ENCODE results near the gene PRSS50.

PRSS50 gene

DNA sequence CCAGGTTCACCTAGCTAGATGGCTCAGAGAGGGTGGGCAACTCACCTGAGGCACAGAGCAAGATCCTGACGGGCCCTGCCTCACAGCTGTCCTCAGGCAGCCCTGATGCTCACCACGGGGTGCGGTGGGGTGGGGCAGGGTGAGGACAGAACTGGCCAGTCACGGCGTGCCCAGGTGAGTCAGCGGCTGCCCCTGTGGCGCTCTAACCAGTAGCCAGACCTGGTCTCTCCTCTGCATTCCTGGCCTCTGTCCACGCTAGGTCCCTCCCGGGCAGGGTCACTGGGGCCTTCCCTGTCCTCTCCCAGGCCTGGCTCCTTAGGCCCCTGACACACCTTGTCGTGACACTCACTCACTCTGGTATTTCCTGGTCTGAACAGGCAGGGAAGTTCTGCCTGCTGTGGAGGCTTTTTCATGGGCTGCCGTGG is 25.1 kb downstream of the PRSS50 start:
- no peak for DNase-seq (ENCODE audit: low read depth, low spot score)

DNA sequence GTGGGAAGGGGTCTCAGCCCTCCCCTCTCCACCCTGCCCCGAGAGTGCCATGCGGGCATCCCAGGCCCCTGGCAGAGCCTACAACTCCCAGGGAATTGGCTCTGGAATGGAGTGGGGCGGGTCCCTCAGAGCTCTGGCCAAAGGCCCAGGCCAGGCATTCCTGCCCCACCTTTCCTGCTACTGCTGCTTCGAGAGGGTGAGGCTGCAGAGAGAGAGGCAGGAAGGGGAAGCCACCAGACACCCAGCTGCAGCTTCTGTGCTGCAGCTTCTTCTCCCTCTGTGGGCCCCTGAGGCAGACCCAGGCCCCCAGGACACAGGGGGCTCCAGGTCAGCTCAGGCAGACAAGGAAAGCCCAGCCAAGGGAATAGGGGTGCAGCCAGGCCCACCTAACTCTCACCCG is 26.9 kb downstream of the PRSS50 start:
- DNase-seq (ENCODE audit: low read depth, low spot score) = no peak

DNA sequence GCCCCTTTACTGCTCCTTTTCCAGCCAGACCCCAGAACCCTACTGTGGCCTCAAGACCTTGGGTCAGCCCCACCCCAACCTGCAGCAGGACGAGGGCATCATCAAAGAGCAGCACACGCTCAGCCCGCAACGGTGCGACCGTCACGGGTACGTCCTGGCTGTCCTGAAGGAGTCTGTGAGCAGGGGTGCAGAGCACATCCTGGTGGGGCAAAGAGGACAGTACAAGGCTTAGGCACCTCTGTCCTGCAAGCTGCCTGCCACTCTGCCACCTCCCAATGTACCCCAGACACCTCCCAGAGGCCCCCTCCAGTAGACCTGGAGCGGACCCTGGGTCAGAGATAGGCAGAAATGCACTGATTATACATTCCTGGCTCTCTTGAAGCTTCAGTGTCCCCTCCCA is 32.2 kb downstream of the PRSS50 start:
- no peak for DNase-seq (ENCODE audit: low read depth, low spot score)

DNA sequence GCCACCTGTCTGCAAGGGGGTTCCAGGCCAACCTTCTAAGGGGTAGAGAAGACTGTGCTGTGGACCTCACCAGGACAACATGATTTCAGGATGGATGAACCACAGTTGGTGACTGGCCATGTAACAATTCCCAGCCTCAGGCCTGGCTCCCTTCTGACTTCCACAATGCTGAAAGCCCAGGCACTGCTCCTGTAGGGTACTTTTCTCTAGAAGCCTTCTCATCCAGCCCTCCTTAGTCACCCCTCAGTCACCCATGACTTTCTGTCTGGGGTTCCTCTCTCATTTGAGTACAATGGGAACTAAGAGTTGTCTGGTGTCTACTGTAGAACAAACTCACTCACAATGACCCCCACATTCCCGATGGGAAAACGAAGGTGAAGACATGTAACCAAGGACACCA is 32.8 kb downstream of the PRSS50 start:
- no peak for DNase-seq (ENCODE audit: low read depth, low spot score)

DNA sequence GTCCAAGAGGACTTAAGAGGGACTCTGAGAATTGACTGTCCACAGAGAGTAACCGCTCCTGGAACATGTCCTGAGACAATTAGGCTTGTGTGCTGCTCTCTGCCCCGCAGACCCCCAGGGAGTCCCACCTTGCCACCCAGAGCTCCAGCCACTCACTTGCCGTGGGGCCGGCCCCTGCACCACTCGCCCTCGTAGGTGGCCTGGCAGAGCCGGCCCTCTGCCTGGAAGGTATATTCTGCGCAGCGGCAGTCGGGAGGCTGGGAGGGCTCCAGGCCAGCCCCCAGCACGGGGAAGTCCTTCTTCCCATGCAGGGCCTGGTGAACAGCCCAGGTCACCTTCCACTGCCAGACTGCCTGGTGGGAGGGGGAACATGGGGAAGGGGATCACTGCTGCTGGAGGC is 34.7 kb downstream of the PRSS50 start:
- no peak for DNase-seq (ENCODE audit: low read depth, low spot score)

DNA sequence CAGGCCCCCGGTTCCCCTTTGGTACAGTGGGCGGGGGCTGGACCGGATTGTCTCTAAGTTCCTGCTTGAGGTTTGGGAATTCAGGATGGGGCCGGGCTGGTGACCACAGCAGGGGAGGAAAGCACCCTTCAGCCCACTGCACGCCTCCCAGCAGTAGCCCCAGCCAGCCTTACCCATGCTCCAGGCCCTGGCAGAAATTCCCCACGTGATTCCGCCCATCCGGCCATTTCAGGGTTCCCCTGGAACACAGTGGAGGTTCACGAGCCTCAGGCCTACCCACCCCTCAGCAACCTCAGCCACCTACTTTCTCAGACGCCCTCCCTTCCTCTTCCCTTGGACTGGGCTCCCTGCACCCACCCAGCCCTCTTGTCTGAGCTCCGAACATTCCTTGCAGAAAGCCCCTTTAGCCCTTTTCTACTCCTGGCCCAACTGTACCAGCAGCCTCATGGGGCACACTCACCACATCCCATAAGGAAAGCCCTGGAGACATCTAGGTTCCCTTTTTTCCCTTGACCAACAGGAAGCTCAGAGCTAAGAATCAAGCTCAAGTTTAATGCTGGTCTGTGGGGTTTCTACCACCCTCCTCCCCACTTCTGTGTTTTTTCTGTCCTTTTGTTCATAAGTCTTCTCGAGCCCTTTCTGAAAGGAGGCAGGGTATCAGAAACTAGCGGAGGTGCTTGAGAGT is 35.7 kb downstream of the PRSS50 start:
- DNase-seq (ENCODE audit: low read depth, low spot score) = no peak

DNA sequence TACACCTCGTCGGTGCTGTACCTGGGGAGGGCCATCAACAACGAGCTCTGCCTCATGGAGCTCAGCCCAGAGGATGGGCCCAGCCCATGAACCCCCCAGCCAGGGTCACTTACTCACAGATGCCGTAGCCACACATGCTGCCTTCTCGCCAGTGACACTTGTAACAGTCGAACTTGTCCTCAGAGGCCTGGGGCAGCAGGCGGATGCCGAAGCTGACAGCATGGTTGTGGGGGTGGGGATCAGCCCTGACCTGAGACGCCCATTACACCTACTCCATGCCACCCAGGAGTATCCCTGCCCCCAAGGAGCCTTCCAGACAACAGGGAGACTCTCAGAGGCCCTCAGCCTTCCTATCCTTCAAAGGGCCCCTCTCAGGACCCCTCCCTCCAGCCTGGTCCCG is 36.3 kb downstream of the PRSS50 start:
- no peak for DNase-seq (ENCODE audit: low read depth, low spot score)

DNA sequence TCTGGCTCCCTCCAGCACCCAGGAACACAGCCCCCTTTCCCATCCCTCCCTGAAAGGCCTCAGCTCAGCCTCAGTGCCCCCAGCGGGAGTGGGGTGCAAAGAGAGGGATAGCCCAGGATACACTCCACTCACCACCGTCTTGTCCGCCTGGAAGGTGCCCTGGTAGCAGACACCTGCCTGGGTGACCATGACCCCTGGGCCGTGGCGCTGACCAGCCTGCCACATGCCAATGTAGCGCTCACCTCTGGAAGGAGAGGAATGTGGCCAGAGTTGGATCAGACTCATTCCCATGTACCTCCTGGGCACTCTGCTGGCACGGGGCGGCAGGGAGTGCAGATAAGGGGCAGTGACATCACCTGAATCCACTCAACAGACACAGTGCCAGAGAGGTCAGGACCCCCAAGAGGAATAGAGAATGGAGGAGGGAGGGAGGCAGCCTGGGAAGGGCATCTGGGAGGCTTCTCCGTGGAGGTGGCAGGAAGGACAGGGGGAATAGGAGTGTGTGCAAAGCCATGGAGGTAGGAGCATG is 37.3 kb downstream of the PRSS50 start:
- no peak for DNase-seq (ENCODE audit: low read depth, low spot score)

DNA sequence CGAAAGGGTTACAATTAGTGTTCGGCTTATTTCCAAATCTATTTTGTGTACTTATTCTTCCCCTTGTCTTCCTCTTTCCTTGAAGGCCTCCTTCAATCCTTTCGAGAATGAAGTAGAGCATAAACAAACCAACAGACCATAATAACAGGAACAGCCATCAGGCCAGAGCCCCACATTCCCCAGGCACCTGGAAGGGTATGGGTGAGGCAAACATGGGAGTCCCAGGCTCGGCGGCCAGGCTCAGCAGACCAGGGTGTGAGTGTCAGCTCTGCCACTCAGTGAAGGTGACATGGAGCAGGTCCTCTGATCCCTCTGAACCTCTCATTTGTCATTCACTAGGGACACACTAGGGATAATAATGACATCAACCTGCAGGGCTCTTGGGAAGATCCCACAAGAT is 38.0 kb downstream of the PRSS50 start:
- no peak for DNase-seq (ENCODE audit: low read depth, low spot score)

DNA sequence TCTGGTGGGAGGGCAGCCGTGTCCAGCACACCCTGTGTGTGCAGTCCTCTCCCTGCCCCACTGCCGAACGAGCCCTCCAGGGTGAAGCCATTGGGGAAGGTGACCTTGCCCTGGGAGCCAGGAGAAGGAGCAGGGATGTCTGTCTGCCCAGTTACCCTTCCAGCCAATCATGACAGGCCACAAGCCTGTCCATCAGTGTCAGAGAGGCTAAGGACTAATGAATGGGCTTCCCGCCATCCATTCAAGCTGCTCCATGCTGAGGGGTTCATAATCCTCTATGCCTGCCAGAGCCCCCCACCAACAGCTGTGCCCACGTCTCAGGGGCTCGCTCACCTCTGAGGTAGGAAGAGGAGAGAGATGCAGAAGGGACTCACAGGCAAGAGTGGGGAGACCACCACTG is 39.4 kb downstream of the PRSS50 start:
- DNase-seq (ENCODE audit: low read depth, low spot score) = no peak

DNA sequence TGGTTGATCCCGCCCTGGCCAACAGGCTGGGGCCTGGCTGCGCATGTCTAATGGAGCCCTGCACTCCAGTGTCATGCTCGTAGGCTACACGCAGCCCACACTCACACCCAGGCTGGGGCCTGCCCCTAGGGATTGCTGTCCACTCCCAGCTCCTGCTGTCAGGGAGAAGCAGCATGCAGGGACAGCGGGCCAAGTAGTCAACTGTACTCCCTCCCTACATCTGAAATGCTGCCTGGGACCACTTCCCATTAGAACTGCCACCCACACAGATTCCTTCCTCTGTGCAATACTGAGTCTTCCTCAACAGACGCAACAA is 40.3 kb downstream of the PRSS50 start:
- no peak for DNase-seq (ENCODE audit: low read depth, low spot score)

DNA sequence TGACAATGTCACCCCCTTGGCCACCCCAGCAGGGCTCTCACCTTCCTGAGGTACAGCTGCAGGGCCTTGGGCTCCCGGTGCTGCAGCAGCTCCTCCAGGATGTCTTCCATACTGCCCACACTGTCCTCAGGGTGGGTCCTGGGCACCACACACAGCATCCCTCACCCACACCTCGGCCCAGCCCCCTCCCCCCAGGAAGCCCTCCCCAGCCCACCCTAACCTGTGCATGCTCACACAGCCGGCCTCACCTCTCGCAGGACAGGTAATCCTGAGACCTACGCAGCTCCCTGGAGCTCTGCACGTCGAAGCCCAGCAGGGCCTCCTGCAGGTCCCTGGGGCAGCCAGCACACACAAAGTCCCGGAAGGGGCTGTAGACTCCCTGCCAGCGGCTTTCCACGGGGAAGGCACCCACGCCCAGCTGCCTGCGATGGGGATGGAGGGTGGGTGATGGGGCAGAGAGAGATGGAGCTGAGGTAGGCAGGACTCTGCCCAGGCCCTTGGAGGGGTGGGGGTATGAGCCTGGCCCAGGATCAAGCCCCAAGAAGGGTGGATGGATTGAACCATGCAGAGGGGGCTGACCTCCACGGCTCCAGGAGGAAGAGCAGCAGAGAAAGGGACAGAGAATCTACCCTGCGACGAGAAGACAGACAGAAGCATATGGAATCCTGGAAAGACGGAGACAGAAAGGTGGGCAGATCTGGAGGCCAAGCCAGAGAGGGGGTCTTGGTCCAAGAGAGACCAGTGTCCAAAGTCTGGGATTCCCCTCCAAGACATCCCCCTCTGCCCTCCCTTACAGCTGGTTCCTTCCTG is 40.9 kb downstream of the PRSS50 start:
- DNase-seq (ENCODE audit: low read depth, low spot score) = no peak

DNA sequence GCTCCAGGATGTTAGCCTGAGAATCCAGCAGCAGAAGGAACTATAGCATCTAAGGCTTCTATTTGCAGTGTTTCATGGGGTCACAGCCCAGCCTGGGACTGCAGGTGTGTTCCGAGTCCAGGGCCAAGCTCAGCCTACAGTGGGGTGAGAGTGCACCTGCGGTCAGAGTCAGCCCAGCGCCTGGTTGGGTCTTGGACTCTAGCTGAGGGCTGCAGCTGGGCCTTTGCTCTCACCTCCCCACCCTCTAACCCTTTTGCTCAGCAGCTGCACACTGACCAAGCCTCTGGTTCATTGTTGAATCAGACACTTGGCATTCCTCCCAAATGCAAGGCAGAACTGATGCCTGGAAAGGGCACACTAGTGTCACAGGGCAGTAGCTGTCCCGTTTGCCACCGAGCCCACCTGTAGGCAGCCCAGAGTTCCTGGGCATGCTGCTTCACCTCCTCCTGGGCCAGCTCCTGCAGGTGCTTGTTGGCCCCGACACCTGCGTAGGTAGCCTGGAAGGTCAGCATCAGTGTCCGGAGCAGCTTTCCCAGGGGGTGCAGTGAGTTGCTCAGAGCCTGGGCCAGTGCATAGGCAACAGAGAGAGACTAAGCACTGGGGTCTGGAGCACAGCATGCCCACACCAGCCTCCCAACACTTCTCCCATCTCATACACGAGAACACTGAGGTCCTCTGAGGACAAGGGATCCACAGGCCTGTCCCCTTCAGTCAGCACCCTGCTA is 41.7 kb downstream of the PRSS50 start:
- DNase-seq (ENCODE audit: low read depth, low spot score) = no peak

DNA sequence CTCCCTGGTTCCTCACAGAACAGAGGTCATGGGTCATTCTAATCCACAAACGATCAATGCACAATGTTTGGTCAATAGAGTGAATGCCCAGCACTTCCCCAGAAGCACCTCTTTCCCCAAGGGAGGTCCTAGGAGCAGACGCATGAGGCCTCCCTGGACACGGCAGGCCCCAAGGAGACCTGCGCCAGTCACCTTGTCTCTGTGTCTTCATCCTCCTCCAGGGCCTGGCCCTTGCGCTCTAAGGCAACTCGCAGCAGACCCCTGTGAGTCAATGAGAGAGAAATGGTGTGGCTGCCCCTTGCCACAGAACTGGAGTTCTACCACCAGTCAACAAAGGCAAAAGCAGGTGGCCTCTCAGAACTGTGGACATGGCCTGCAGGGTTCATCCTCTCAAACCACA is 42.2 kb downstream of the PRSS50 start:
- no peak for DNase-seq (ENCODE audit: low read depth, low spot score)

DNA sequence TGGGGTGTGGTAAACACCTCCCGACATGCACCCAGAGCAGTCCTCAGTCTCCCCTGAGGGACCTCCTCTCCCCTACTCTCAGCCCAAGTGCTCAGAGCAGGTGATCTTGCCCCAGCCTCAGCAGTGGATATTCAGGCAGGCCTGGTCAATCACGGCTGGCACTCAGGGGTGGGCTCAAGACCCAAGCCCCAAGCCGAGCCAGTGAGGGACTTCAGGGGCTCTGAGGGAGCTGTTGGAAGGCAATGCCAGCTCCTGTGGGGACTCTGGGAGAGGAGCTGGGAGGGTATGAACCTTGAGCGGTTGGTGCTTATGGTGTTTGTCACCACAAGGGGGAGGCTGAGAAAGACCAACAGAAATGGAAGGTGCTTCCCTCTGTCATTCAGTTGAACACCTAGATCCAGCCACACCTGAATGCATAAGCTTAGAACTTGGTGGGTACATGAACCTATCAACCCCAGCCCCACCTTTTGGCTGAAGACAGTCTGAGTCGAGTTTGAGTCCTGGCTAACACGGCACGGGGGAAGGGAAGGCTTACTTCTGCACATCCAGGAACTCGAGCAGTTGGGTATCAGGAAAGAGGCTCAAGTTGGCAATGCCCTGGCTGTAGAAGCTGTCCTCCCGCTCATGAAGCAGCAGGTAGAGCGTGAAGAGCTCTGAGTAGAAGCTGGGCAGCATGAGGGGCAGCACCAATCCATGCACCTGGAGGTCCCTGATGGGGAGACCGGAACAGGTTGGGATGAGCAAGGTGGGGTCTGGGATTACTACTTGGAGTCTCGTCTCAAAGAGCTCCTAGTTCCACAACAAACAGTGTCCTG is 43.4 kb downstream of the PRSS50 start:
- no peak for DNase-seq (ENCODE audit: low read depth, low spot score)

DNA sequence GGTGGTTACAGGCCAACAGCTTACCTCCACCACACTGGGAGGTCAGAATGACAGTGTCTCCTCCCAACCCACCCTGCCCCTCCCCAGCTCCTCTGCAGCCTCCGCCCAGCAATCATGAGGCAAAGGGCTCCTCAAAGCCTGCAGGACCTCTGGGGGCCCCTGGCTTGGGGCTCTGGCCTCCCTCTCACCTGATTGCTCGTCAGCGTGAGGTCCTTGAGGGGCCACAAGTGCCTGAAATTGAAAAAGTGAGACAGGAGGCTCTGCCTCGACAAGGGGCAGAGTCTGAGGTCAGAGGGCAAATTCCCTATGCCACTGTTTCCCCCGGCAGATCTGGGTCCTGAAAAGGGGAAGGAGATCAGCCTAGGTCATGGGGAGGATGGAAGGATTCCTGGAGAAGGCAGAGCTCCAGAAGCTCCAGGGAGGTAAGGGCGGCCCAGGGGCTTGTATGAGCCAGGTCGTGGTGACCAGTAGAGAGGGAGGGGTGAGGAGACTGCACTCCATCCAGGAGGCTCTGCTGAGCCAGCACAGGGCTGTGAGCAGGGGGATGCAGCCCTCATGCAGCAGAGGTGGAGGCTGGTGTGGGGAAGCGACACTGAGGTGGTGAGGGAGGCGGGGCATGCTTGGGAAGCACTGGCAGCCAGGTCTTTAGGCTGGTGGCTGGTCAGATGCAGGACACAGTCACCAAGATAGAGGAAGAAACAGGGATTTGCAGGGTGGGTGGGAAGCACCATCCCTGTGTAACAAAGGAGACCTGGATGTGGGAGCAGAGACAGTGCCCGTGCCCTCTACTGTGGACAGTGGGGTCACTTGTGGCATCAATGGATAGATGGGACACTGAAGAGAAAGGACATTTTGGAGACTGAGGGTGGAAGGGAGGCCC is 44.3 kb downstream of the PRSS50 start:
- no peak for DNase-seq (ENCODE audit: low read depth, low spot score)

DNA sequence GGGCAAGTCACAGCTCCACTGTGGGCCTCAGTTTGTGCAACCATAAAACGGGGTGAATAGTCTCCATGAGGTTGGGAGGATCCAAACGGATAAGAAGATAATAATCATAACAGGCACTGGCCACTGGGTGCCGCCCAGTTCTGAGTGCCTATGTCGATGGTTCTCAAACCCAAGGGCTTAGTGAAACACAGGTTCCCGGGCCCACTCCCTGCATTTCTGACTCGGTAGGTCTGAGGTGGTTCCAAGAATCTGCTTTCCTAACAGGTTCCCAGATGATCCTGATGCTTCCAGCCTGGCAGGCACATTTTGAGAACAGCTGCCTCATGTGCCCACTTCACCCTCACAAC is 45.3 kb downstream of the PRSS50 start:
- no peak for DNase-seq (ENCODE audit: low read depth, low spot score)

DNA sequence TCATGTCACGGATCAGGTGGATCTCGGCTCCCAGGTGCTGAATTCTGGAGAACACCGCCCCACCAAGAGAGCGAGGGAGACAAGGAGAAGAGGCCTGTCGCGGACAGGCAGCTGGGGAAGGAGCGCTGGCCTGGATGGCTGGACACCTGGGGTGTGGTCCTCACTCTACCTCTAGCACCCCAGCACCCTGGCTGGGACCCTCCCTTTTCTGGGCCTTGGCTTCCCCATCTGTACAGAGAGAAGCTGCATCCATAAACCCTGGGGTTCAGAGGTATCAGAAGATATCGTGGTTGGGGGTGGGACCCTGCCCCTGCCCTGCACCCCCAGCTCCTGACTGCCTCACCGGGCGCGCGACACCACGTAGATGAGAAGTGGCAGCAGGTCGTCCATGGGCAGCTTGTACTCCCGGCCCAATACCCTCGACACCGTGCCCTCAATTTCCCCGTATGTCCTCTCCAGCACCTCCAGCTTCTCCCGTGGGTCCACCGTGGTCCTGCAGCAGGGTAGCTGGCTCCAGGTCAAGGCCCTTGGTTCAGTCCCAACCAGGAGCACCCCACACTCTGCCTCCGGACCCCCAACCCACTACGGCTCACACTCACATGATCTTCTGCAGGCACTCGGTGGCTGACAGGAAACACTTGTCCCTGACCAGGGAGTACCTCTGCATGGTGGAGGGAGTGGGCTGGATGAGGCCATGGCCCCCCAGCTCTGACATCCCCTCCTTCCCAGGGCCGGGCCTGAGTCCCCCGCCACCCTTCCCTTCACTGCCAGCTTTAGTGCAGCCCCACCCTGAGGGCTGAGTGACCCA is 45.9 kb downstream of the PRSS50 start:
- DNase-seq (ENCODE audit: low read depth, low spot score) = no peak

DNA sequence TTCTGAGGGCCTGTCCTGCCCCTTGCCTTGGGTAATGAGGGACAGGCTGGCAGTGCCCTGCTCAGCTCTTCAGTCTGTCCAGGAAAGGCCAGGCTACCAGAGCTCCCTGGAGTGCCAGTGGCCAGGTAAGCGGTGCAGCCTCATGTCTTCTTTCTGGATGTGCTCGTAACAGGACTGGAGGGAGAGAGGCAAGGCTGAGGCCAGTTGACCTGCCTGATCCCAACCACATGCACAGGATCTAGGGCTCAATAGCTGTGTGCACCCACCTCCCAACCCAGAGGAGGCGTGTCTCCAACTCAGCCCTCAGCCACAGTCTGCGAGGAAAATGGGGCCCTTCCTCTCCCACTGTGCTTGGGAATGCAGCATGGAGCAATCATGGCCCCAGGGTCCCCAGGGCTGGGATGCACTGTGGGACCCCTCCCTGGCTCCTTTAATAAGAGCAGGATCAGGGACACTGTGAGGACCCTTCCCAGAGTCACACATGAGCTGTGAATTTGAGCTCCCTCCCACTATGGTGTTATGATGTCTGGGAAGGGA is 46.7 kb downstream of the PRSS50 start:
- no peak for DNase-seq (ENCODE audit: low read depth, low spot score)

Measured in activated CD4-positive, CD25-positive, alpha-beta regulatory T cell treated with anti-CD3 and anti-CD28 coated beads, Interleukin-2, amount 50 U/mL, for 16 hours (primary cell).